ENCODE results near the gene DDOST.
"Not testable (repeated sequence)": the region's sequence is repeated elsewhere in the genome, so short reads cannot be mapped to it uniquely, and the experiment has no call there.

Gene DDOST

GRCh38 chr1:20615946-20616846 lies 45.0 kb downstream of the DDOST start:
- peaks cover 11 to 17% of the 10 kb centered on the region in 2 donors for H3K4me1 ChIP-seq (ENCODE audit: control insufficient read depth in 1 of 2, insufficient read depth in 2 of 2, low read length in 2 of 2)
- H3K4me3 ChIP-seq (ENCODE audit: low read depth in 1 of 2, low read length in 2 of 2), result no peak overlapping the region
- no peaks in the 10 kb centered on the region for H3K9me3 ChIP-seq (ENCODE audit: control insufficient read depth in 1 of 2, low read length in 2 of 2)
- H3K27me3 ChIP-seq (ENCODE audit: control insufficient read depth in 1 of 2, insufficient read depth in 2 of 2, low read length in 2 of 2), result no peaks in the 10 kb centered on the region
- H3K36me3 ChIP-seq (ENCODE audit: control insufficient read depth in 1 of 2, insufficient read depth in 2 of 2, low read length in 2 of 2), result no peaks in the 10 kb centered on the region
- H3K27ac ChIP-seq (ENCODE audit: low read depth, low read length), result no peak overlapping the region
- H3K9ac ChIP-seq (ENCODE audit: low read depth in 1 of 2, low read length in 2 of 2), result no peak overlapping the region

- Histone ChIP-seq H3K36me3 (ENCODE audit: control insufficient read depth in 1 of 2, insufficient read depth in 2 of 2, low read length in 2 of 2) (no peaks in the 10 kb centered on the region), H3K4me3 (ENCODE audit: low read depth in 1 of 2, low read length in 2 of 2) (no peak overlapping the region), H3K4me1 (ENCODE audit: control insufficient read depth in 1 of 2, insufficient read depth in 2 of 2, low read length in 2 of 2) (peaks cover 11 to 17% of the 10 kb centered on the region in 2 donors), H3K9ac (ENCODE audit: low read depth in 1 of 2, low read length in 2 of 2) (no peak overlapping the region), H3K27me3 (ENCODE audit: control insufficient read depth in 1 of 2, insufficient read depth in 2 of 2, low read length in 2 of 2) (no peaks in the 10 kb centered on the region), H3K27ac (ENCODE audit: low read depth, low read length) (no peak overlapping the region), H3K9me3 (ENCODE audit: control insufficient read depth in 1 of 2, low read length in 2 of 2) (no peaks in the 10 kb centered on the region)
These were observed 47.0 kb downstream of the DDOST start for GRCh38 chr1:20614131-20614579.

GRCh38 chr1:20612221-20612746 lies 48.9 kb downstream of the DDOST start:
- H3K4me1 ChIP-seq (ENCODE audit: control insufficient read depth in 1 of 2, insufficient read depth in 2 of 2, low read length in 2 of 2), result peaks cover 11 to 17% of the 10 kb centered on the region in 2 donors
- no peak overlapping the region for H3K27ac ChIP-seq (ENCODE audit: low read depth, low read length)
- no peaks in the 10 kb centered on the region for H3K9me3 ChIP-seq (ENCODE audit: control insufficient read depth in 1 of 2, low read length in 2 of 2)
- H3K27me3 ChIP-seq (ENCODE audit: control insufficient read depth in 1 of 2, insufficient read depth in 2 of 2, low read length in 2 of 2), result no peaks in the 10 kb centered on the region
- H3K4me3 ChIP-seq (ENCODE audit: low read depth in 1 of 2, low read length in 2 of 2), result no peak overlapping the region
- H3K36me3 ChIP-seq (ENCODE audit: control insufficient read depth in 1 of 2, insufficient read depth in 2 of 2, low read length in 2 of 2), result no peaks in the 10 kb centered on the region
- no peak overlapping the region for H3K9ac ChIP-seq (ENCODE audit: low read depth in 1 of 2, low read length in 2 of 2)

GRCh38 chr1:20611652-20612051 lies 49.5 kb downstream of the DDOST start:
- no peak overlapping the region for H3K9ac ChIP-seq (ENCODE audit: low read depth in 1 of 2, low read length in 2 of 2)
- H3K27ac ChIP-seq (ENCODE audit: low read depth, low read length), result no peak overlapping the region
- peaks cover 11 to 15% of the 10 kb centered on the region in 2 donors for H3K4me1 ChIP-seq (ENCODE audit: control insufficient read depth in 1 of 2, insufficient read depth in 2 of 2, low read length in 2 of 2)

GRCh38 chr1:20610970-20611369 lies 50.2 kb downstream of the DDOST start:
- Histone ChIP-seq H3K27me3 (ENCODE audit: control insufficient read depth in 1 of 2, insufficient read depth in 2 of 2, low read length in 2 of 2) (no peaks in the 10 kb centered on the region), H3K9me3 (ENCODE audit: control insufficient read depth in 1 of 2, low read length in 2 of 2) (no peaks in the 10 kb centered on the region), H3K27ac (ENCODE audit: low read depth, low read length) (no peak overlapping the region), H3K4me3 (ENCODE audit: low read depth in 1 of 2, low read length in 2 of 2) (no peak overlapping the region), H3K9ac (ENCODE audit: low read depth in 1 of 2, low read length in 2 of 2) (no peak overlapping the region), H3K36me3 (ENCODE audit: control insufficient read depth in 1 of 2, insufficient read depth in 2 of 2, low read length in 2 of 2) (no peaks in the 10 kb centered on the region), H3K4me1 (ENCODE audit: control insufficient read depth in 1 of 2, insufficient read depth in 2 of 2, low read length in 2 of 2) (peaks cover 11 to 12% of the 10 kb centered on the region in 2 donors)

More at GRCh38 chr1:20611652-20612051, 49.5 kb downstream of the DDOST start:
- Histone ChIP-seq H3K4me3 (ENCODE audit: low read depth in 1 of 2, low read length in 2 of 2) (no peak overlapping the region), H3K9me3 (ENCODE audit: control insufficient read depth in 1 of 2, low read length in 2 of 2) (no peaks in the 10 kb centered on the region), H3K27me3 (ENCODE audit: control insufficient read depth in 1 of 2, insufficient read depth in 2 of 2, low read length in 2 of 2) (no peaks in the 10 kb centered on the region), H3K36me3 (ENCODE audit: control insufficient read depth in 1 of 2, insufficient read depth in 2 of 2, low read length in 2 of 2) (no peaks in the 10 kb centered on the region)

- H3K4me3 ChIP-seq (ENCODE audit: low read depth in 1 of 2, low read length in 2 of 2), result no peak overlapping the region
- no peaks in the 10 kb centered on the region for H3K36me3 ChIP-seq (ENCODE audit: control insufficient read depth in 1 of 2, insufficient read depth in 2 of 2, low read length in 2 of 2)
- no peaks in the 10 kb centered on the region for H3K9me3 ChIP-seq (ENCODE audit: control insufficient read depth in 1 of 2, low read length in 2 of 2)
- H3K4me1 ChIP-seq (ENCODE audit: control insufficient read depth in 1 of 2, insufficient read depth in 2 of 2, low read length in 2 of 2), result peaks cover 13 to 14% of the 10 kb centered on the region in 2 donors
- H3K27me3 ChIP-seq (ENCODE audit: control insufficient read depth in 1 of 2, insufficient read depth in 2 of 2, low read length in 2 of 2), result no peaks in the 10 kb centered on the region
- H3K27ac ChIP-seq (ENCODE audit: low read depth, low read length), result no peak overlapping the region
- H3K9ac ChIP-seq (ENCODE audit: low read depth in 1 of 2, low read length in 2 of 2), result no peak overlapping the region
These were observed 51.6 kb downstream of the DDOST start for GRCh38 chr1:20609541-20609940.

- H3K4me1 ChIP-seq (ENCODE audit: control insufficient read depth in 1 of 2, insufficient read depth in 2 of 2, low read length in 2 of 2); H3K36me3 ChIP-seq (ENCODE audit: control insufficient read depth in 1 of 2, insufficient read depth in 2 of 2, low read length in 2 of 2); H3K27me3 ChIP-seq (ENCODE audit: control insufficient read depth in 1 of 2, insufficient read depth in 2 of 2, low read length in 2 of 2); H3K4me3 ChIP-seq (ENCODE audit: low read depth in 1 of 2, low read length in 2 of 2); H3K9ac ChIP-seq (ENCODE audit: low read depth in 1 of 2, low read length in 2 of 2); H3K9me3 ChIP-seq (ENCODE audit: control insufficient read depth in 1 of 2, low read length in 2 of 2); H3K27ac ChIP-seq (ENCODE audit: low read depth, low read length): not testable (repeated sequence)
These were observed 54.2 kb downstream of the DDOST start for GRCh38 chr1:20606801-20607570.

- Histone ChIP-seq H3K36me3 (ENCODE audit: control insufficient read depth in 1 of 2, insufficient read depth in 2 of 2, low read length in 2 of 2) (no peaks in the 10 kb centered on the region), H3K27me3 (ENCODE audit: control insufficient read depth in 1 of 2, insufficient read depth in 2 of 2, low read length in 2 of 2) (no peaks in the 10 kb centered on the region), H3K9me3 (ENCODE audit: control insufficient read depth in 1 of 2, low read length in 2 of 2) (no peaks in the 10 kb centered on the region), H3K4me3 (ENCODE audit: low read depth in 1 of 2, low read length in 2 of 2) (no peak overlapping the region), H3K27ac (ENCODE audit: low read depth, low read length) (no peak overlapping the region), H3K4me1 (ENCODE audit: control insufficient read depth in 1 of 2, insufficient read depth in 2 of 2, low read length in 2 of 2) (peaks cover 5 to 8% of the 10 kb centered on the region in 2 donors), H3K9ac (ENCODE audit: low read depth in 1 of 2, low read length in 2 of 2) (no peak overlapping the region)
These were observed 56.5 kb downstream of the DDOST start for GRCh38 chr1:20604678-20605077.

- peaks cover 5 to 8% of the 10 kb centered on the region in 2 donors for H3K4me1 ChIP-seq (ENCODE audit: control insufficient read depth in 1 of 2, insufficient read depth in 2 of 2, low read length in 2 of 2)
- H3K4me3 ChIP-seq (ENCODE audit: low read depth in 1 of 2, low read length in 2 of 2), result no peak overlapping the region
- H3K36me3 ChIP-seq (ENCODE audit: control insufficient read depth in 1 of 2, insufficient read depth in 2 of 2, low read length in 2 of 2), result no peaks in the 10 kb centered on the region
- H3K27ac ChIP-seq (ENCODE audit: low read depth, low read length), result no peak overlapping the region
- no peaks in the 10 kb centered on the region for H3K9me3 ChIP-seq (ENCODE audit: control insufficient read depth in 1 of 2, low read length in 2 of 2)
- H3K9ac ChIP-seq (ENCODE audit: low read depth in 1 of 2, low read length in 2 of 2), result no peak overlapping the region
- no peaks in the 10 kb centered on the region for H3K27me3 ChIP-seq (ENCODE audit: control insufficient read depth in 1 of 2, insufficient read depth in 2 of 2, low read length in 2 of 2)
These were observed 57.4 kb downstream of the DDOST start for GRCh38 chr1:20603504-20604464.
